ENCODE measurements around the gene ZNF319. TPM values are rescaled to one million over a fixed set of nuclear protein-coding genes. Genes with fewer than 3 reads are reported as not detected.

The ZNF319 gene
- total RNA-seq, 4 donors from 2014 or later, result 12.1 to 24.0 (median 18.7) TPM

GRCh38 chr16:58043571-58044155, 43.2 kb upstream of the ZNF319 start:
- no peak for DNase-seq
- no peak overlapping the region for H3K4me3 ChIP-seq (replicated peaks in 1 of 3)
- peaks cover 36 to 64% of the 10 kb centered on the region in 2 donors for H3K36me3 ChIP-seq
- TF ChIP-seq, protein P1, sequence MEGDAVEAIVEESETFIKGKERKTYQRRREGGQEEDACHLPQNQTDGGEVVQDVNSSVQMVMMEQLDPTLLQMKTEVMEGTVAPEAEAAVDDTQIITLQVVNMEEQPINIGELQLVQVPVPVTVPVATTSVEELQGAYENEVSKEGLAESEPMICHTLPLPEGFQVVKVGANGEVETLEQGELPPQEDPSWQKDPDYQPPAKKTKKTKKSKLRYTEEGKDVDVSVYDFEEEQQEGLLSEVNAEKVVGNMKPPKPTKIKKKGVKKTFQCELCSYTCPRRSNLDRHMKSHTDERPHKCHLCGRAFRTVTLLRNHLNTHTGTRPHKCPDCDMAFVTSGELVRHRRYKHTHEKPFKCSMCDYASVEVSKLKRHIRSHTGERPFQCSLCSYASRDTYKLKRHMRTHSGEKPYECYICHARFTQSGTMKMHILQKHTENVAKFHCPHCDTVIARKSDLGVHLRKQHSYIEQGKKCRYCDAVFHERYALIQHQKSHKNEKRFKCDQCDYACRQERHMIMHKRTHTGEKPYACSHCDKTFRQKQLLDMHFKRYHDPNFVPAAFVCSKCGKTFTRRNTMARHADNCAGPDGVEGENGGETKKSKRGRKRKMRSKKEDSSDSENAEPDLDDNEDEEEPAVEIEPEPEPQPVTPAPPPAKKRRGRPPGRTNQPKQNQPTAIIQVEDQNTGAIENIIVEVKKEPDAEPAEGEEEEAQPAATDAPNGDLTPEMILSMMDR (IDR thresholded peaks at IDR 0.05), result no peak
- 88 to 94% methylated on average over 6 to 7 of the region's 7 CpGs for WGBS, 2 donors
- intact Hi-C loops (cut with DNase I), result no loop called here
- no peaks in the 10 kb centered on the region for H3K27me3 ChIP-seq
- H3K9me3 ChIP-seq, result no peaks in the 10 kb centered on the region
- H3K4me1 ChIP-seq, result peaks cover 34 to 39% of the 10 kb centered on the region in 2 donors
- peak overlapping the region in 1 of 3 donors; percentile 93 for H3K27ac ChIP-seq

GRCh38 chr16:58042886-58043515, 42.5 kb upstream of the ZNF319 start:
- H3K4me1 ChIP-seq, result peaks cover 28 to 32% of the 10 kb centered on the region in 2 donors
- H3K4me3 ChIP-seq (replicated peaks in 1 of 3), result no peak overlapping the region
- H3K27me3 ChIP-seq, result no peaks in the 10 kb centered on the region
- no peak for TF ChIP-seq POLR2A (IDR thresholded peaks at IDR 0.05)
- TF ChIP-seq, protein P1 (IDR thresholded peaks at IDR 0.05), result no peak
- WGBS, 2 donors, result 94 to 98% methylated on average over 15 of the region's 16 CpGs
- H3K36me3 ChIP-seq, result peaks cover 36 to 69% of the 10 kb centered on the region in 2 donors
- H3K9me3 ChIP-seq, result no peaks in the 10 kb centered on the region
- no peak for DNase-seq
- intact Hi-C loops (cut with DNase I), result no loop called here
- peak overlapping the region in 1 of 3 donors; percentile 93 for H3K27ac ChIP-seq

- no peak for DNase-seq
- intact Hi-C loops (cut with DNase I), result no loop called here
- peaks cover 36 to 71% of the 10 kb centered on the region in 2 donors for H3K36me3 ChIP-seq
- H3K27me3 ChIP-seq, result no peaks in the 10 kb centered on the region
- H3K9me3 ChIP-seq, result no peaks in the 10 kb centered on the region
- no peak for TF ChIP-seq POLR2A (IDR thresholded peaks at IDR 0.05)
- TF ChIP-seq, protein P1 (IDR thresholded peaks at IDR 0.05), result no peak
- H3K4me1 ChIP-seq, result peaks cover 20 to 24% of the 10 kb centered on the region in 2 donors
- no peak overlapping the region for H3K4me3 ChIP-seq (replicated peaks in 1 of 3)
- H3K27ac ChIP-seq, result no peak overlapping the region
- WGBS, 2 donors, result 95 to 97% methylated on average over 18 to 20 of the region's 22 CpGs
Observed at GRCh38 chr16:58042001-58042885, 41.8 kb upstream of the ZNF319 start.

DNA sequence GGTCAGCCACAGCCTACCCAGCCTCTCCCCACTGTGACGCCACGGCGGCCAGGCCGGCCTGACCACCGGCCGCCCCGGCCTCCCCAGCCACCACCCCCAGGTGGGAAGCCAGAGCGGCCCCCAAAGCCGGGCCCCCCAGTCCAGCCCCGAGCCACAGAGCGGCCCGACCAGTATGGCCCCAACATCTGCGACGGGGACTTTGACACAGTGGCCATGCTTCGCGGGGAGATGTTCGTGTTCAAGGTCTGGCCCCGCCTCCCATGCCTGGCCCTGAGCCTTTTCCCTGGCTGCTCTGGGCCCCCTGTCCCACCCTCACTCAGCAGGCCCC, 41.1 kb upstream of the ZNF319 start:
- H3K4me3 ChIP-seq (replicated peaks in 1 of 3), result no peak overlapping the region
- DNase-seq, result no peak
- TF ChIP-seq POLR2A (IDR thresholded peaks at IDR 0.05), result no peak
- TF ChIP-seq, protein P1 (IDR thresholded peaks at IDR 0.05), result no peak
- peaks cover 36 to 71% of the 10 kb centered on the region in 2 donors for H3K36me3 ChIP-seq
- H3K4me1 ChIP-seq, result peaks cover 14 to 18% of the 10 kb centered on the region in 2 donors
- no peaks in the 10 kb centered on the region for H3K9me3 ChIP-seq
- 90 to 97% methylated on average over 6 to 8 of the region's 18 CpGs for WGBS, 2 donors
- H3K27ac ChIP-seq, result no peak overlapping the region
- intact Hi-C loops (cut with DNase I), result no loop called here
- no peaks in the 10 kb centered on the region for H3K27me3 ChIP-seq

All from thyroid gland (tissue), 4 donors.